ENCODE measurements around the gene TAB2.

DNA sequence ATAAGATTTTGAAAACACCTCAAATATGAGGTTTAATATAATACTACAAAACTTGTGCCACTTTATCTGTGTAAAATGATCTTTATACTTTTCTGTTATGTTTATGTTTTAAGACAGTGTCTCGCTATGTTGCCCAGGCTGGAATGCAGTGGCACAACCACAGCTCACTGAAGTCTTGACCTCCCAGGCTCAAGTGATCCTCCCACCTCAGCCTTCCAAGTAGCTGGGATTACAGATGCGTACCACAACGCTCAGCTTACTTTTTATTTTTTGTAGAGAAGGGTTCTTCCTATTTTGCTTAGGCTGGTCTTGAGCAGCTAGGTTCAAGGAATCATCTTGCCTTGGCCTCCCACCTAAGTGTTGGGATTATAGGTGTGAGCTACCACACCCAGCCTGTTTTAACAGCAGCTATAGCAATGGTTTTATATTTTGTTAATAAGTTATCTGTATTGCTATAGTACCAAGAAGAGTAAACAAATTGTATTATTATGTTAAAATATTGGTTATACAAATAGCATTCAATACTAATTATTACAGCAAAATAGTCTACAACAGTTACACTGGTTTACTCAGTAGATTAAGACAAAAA lies 8.2 kb downstream of the TAB2 start:
- TF ChIP-seq, protein P1, sequence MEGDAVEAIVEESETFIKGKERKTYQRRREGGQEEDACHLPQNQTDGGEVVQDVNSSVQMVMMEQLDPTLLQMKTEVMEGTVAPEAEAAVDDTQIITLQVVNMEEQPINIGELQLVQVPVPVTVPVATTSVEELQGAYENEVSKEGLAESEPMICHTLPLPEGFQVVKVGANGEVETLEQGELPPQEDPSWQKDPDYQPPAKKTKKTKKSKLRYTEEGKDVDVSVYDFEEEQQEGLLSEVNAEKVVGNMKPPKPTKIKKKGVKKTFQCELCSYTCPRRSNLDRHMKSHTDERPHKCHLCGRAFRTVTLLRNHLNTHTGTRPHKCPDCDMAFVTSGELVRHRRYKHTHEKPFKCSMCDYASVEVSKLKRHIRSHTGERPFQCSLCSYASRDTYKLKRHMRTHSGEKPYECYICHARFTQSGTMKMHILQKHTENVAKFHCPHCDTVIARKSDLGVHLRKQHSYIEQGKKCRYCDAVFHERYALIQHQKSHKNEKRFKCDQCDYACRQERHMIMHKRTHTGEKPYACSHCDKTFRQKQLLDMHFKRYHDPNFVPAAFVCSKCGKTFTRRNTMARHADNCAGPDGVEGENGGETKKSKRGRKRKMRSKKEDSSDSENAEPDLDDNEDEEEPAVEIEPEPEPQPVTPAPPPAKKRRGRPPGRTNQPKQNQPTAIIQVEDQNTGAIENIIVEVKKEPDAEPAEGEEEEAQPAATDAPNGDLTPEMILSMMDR (IDR thresholded peaks at IDR 0.05 in 2 of 3, conservative IDR thresholded peaks at IDR 0.05 in 1 of 3; ENCODE audit: insufficient read depth in 2 of 3, low read depth in 1 of 3, low read length in 3 of 3) = no peak
- TF ChIP-seq EP300 (IDR thresholded peaks at IDR 0.05; ENCODE audit: low read length) (no peak), CHD2 (IDR thresholded peaks at IDR 0.05; ENCODE audit: low read depth, low read length) (no peak), CHD4 (IDR thresholded peaks at IDR 0.05; ENCODE audit: insufficient read depth, insufficient replicate concordance, low read depth, low read length, poor library complexity, severe bottlenecking) (no peak), STAG1 (CRISPR knock-in tag; IDR thresholded peaks at IDR 0.05; ENCODE audit: borderline replicate concordance) (no peak), HNRNPH1 (optimal IDR thresholded peaks at IDR 0.05; ENCODE audit: low read depth, low read length) (no peak), MNT (conservative IDR thresholded peaks at IDR 0.05) (no peak), ETS2 (tag; IDR thresholded peaks at IDR 0.05; ENCODE audit: borderline replicate concordance, poor library complexity, severe bottlenecking) (no peak), FOSL1 (tag; conservative IDR thresholded peaks at IDR 0.05) (no peak), KAT7 (CRISPR knock-in tag; IDR thresholded peaks at IDR 0.05; ENCODE audit: borderline replicate concordance) (no peak), DPF2 (IDR thresholded peaks at IDR 0.05) (no peak), SAFB (IDR thresholded peaks at IDR 0.05; ENCODE audit: borderline replicate concordance, low read depth, low read length) (no peak)
- TF ChIP-seq, protein P2, sequence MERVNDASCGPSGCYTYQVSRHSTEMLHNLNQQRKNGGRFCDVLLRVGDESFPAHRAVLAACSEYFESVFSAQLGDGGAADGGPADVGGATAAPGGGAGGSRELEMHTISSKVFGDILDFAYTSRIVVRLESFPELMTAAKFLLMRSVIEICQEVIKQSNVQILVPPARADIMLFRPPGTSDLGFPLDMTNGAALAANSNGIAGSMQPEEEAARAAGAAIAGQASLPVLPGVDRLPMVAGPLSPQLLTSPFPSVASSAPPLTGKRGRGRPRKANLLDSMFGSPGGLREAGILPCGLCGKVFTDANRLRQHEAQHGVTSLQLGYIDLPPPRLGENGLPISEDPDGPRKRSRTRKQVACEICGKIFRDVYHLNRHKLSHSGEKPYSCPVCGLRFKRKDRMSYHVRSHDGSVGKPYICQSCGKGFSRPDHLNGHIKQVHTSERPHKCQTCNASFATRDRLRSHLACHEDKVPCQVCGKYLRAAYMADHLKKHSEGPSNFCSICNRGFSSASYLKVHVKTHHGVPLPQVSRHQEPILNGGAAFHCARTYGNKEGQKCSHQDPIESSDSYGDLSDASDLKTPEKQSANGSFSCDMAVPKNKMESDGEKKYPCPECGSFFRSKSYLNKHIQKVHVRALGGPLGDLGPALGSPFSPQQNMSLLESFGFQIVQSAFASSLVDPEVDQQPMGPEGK (CRISPR knock-in tag; IDR thresholded peaks at IDR 0.05; ENCODE audit: borderline replicate concordance) = no peak
- TF ChIP-seq, protein P3, sequence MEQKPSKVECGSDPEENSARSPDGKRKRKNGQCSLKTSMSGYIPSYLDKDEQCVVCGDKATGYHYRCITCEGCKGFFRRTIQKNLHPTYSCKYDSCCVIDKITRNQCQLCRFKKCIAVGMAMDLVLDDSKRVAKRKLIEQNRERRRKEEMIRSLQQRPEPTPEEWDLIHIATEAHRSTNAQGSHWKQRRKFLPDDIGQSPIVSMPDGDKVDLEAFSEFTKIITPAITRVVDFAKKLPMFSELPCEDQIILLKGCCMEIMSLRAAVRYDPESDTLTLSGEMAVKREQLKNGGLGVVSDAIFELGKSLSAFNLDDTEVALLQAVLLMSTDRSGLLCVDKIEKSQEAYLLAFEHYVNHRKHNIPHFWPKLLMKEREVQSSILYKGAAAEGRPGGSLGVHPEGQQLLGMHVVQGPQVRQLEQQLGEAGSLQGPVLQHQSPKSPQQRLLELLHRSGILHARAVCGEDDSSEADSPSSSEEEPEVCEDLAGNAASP (IDR thresholded peaks at IDR 0.05) = no peak
